Uterus (tissue), 4 donors: ENCODE results near the gene EPB41L2. TPM values are rescaled to one million over a fixed set of nuclear protein-coding genes. Genes with fewer than 3 reads are reported as not detected.

ENCODE experiments used
- DNase-seq, 2 donors: peaks; one replicate each; pipeline ENCODE4 v3.0.0-alpha.2; 2019 to 2020
- H3K27ac ChIP-seq, 2 donors: fragments of 200-600 bp; sonication (generic); 1 replicate in 1 of 2; 2 replicates in 1 of 2; pipeline ENCODE4 v1.5.1; 2016 to 2018
- H3K27me3 ChIP-seq, 2 donors: fragments of 200-600 bp; sonication (generic); one replicate each; pipeline ENCODE4 v1.5.1; 2018 to 2019; ENCODE audit warnings: control low read depth in 1 of 2
- H3K36me3 ChIP-seq, 2 donors: fragments of 200-600 bp; sonication (generic); one replicate each; pipeline ENCODE4 v1.5.1; 2019; ENCODE audit warnings: control low read depth in 1 of 2
- H3K4me1 ChIP-seq, 2 donors: fragments of 200-600 bp; sonication (generic); one replicate each; pipeline ENCODE4 v1.5.1; 2018 to 2019; ENCODE audit warnings: control low read depth in 1 of 2
- H3K4me3 ChIP-seq, 2 donors: fragments of 200-600 bp; sonication (generic); 1 replicate in 1 of 2; 2 replicates in 1 of 2; pipeline ENCODE4 v1.5.1; 2018 to 2019; ENCODE audit warnings: mild to moderate bottlenecking in 1 of 2
- H3K9me3 ChIP-seq, 2 donors: fragments of 200-600 bp; sonication (generic); one replicate each; pipeline ENCODE4 v1.5.1; 2019; ENCODE audit warnings: control low read depth in 1 of 2
- CTCF ChIP-seq, 4 experiments: fragments of 200-600 bp in 2 of 4; fragments of 450-650 bp in 2 of 4; sonication (generic) in 2 of 4; IDR thresholded peaks; one replicate each; pipeline ENCODE4 v1.5.1; 2016 to 2019; ENCODE audit warnings: antibody characterized with exemption in 4 of 4, mild to moderate bottlenecking in 2 of 4, moderate library complexity in 1 of 4
- POLR2A ChIP-seq, 2 donors: fragments of 450-650 bp; IDR thresholded peaks; one replicate each; pipeline ENCODE4 v1.6.1; 2016; ENCODE audit warnings: antibody characterized with exemption in 2 of 2, mild to moderate bottlenecking in 1 of 2, moderate library complexity in 1 of 2
- intact Hi-C: fragments of 100-400 bp; cut with DNase I; formaldehyde crosslinking; loops from one replicate; pipeline ENCODE4 v1.15.1; 2023; ENCODE audit warnings: low total_unique reads
- total RNA-seq, 4 donors: library from RNA; depleted of rRNA in 3 of 4; stranded (reverse); fragments of >200 nt in 3 of 4; gene quantifications; one replicate each; pipeline versions ENCODE4 v1.1.0 to v1.2.4, GENCODE V29; 2014 to 2023
- donor health status: DM: yes; HTN: yes; CAD: no.

Gene EPB41L2
- total RNA-seq, 4 donors from 2014 or later = 72.5 to 237 (median 148) TPM

- no peaks in the 10 kb centered on the region for H3K9me3 ChIP-seq
- no peak for TF ChIP-seq CTCF (IDR thresholded peaks at IDR 0.05)
- TF ChIP-seq POLR2A (IDR thresholded peaks at IDR 0.05) = no peak
- H3K36me3 ChIP-seq = no peaks in the 10 kb centered on the region
- intact Hi-C loops = no loop called here
- H3K27me3 ChIP-seq = no peaks in the 10 kb centered on the region
- no peak for DNase-seq
- no peak overlapping the region for H3K4me3 ChIP-seq
- no peak overlapping the region for H3K27ac ChIP-seq
- peaks cover 0 to 4% of the 10 kb centered on the region in 2 donors for H3K4me1 ChIP-seq
Measured at GRCh38 chr6:131036601-131037000, 26.4 kb downstream of the EPB41L2 start.

DNA sequence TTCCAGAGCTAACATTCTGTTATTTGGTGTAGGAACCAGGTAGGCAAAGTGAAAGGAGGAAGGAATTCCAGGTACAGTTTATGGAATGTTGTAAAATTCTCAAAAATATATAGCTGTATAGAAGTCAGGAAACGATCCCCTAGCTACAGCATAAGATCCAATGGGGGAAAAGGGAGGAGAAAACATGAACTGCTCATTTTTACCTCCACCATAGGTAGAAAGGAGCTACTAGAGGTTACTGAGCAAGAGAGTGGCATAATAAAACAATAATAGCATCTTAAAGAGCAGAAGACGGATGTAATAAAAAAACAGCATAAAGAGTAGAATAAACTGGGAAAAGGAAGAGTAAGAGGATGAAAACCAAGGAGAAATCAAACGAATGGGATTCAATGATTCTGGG lies 26.9 kb downstream of the EPB41L2 start:
- H3K36me3 ChIP-seq = no peaks in the 10 kb centered on the region
- no peaks in the 10 kb centered on the region for H3K27me3 ChIP-seq
- no peaks in the 10 kb centered on the region for H3K9me3 ChIP-seq
- intact Hi-C loops = no loop called here
- H3K4me3 ChIP-seq = no peak overlapping the region
- H3K4me1 ChIP-seq = peaks cover 0 to 4% of the 10 kb centered on the region in 2 donors
- no peak overlapping the region for H3K27ac ChIP-seq
- no peak for DNase-seq
- no peak for TF ChIP-seq CTCF (IDR thresholded peaks at IDR 0.05)
- no peak for TF ChIP-seq POLR2A (IDR thresholded peaks at IDR 0.05)

DNA sequence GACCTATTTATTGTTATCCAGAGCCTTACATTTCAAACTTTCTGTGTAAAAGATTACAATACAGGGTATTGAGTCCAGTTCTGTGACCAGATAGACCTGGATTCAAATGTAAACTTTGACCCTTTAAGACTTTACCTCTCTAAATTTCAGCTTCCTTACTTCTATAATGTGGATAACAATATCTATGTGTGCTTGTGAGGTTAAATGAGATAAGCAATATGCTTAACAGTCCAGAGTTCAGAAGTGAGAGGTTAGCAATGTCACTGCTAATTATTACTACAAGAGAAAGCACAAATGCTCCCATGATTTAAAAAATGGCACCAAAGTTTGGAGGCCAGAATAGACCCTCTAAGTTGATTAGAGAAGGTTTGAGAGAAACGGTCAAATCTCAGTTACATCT lies 27.5 kb downstream of the EPB41L2 start:
- DNase-seq = no peak
- H3K9me3 ChIP-seq = no peaks in the 10 kb centered on the region
- H3K36me3 ChIP-seq = no peaks in the 10 kb centered on the region
- no peak overlapping the region for H3K27ac ChIP-seq
- no peaks in the 10 kb centered on the region for H3K27me3 ChIP-seq
- no peak for TF ChIP-seq POLR2A (IDR thresholded peaks at IDR 0.05)
- TF ChIP-seq CTCF (IDR thresholded peaks at IDR 0.05) = no peak
- no peak overlapping the region for H3K4me3 ChIP-seq
- intact Hi-C loops = no loop called here
- peaks cover 0 to 4% of the 10 kb centered on the region in 2 donors for H3K4me1 ChIP-seq

DNA sequence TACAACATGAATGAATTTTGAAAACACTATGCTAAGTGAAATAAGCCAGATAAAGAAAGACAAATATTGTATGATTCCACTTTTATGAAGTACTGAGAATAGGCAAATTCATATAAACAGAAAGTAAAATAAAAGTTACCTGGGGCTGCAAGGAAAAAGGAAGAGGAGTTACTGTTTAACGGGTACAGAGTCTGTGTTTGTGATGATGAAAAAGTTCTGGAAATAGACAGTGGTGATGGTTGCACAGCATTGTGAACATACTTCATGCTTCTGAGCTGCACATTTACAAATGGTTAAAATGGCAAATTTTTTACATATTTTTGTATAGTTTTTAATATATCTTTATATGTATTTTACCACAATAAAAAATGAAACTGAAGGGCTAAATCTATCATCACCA lies 29.4 kb downstream of the EPB41L2 start:
- no peaks in the 10 kb centered on the region for H3K36me3 ChIP-seq
- DNase-seq = no peak
- no peaks in the 10 kb centered on the region for H3K4me1 ChIP-seq
- H3K27ac ChIP-seq = no peak overlapping the region
- no peaks in the 10 kb centered on the region for H3K9me3 ChIP-seq
- intact Hi-C loops = no loop called here
- TF ChIP-seq CTCF (IDR thresholded peaks at IDR 0.05) = no peak
- no peak for TF ChIP-seq POLR2A (IDR thresholded peaks at IDR 0.05)
- no peaks in the 10 kb centered on the region for H3K27me3 ChIP-seq
- no peak overlapping the region for H3K4me3 ChIP-seq

- no peaks in the 10 kb centered on the region for H3K9me3 ChIP-seq
- no peak overlapping the region for H3K4me3 ChIP-seq
- no peaks in the 10 kb centered on the region for H3K27me3 ChIP-seq
- intact Hi-C loops = no loop called here
- H3K27ac ChIP-seq = no peak overlapping the region
- no peak for DNase-seq
- H3K36me3 ChIP-seq = no peaks in the 10 kb centered on the region
- no peaks in the 10 kb centered on the region for H3K4me1 ChIP-seq
- TF ChIP-seq POLR2A (IDR thresholded peaks at IDR 0.05) (no peak), CTCF (IDR thresholded peaks at IDR 0.05) (no peak)
Measured at GRCh38 chr6:131029626-131030297, 33.3 kb downstream of the EPB41L2 start.
